Fibroblast of pulmonary artery (primary cell): ENCODE data around the gene NIN.

Source experiments
- DNase-seq: peaks from one replicate; pipeline ENCODE4 v3.0.0-alpha.2; 2010; ENCODE audit warnings: low read depth
- H3K4me3 ChIP-seq: replicated peaks from 2 replicates; pipeline ENCODE4 v1.5.1; 2011; ENCODE audit warnings: low read depth, mild to moderate bottlenecking, control low read depth, low read length, moderate library complexity
- CTCF ChIP-seq: IDR thresholded peaks from 2 replicates; pipeline ENCODE4 v1.5.1; 2011; ENCODE audit warnings: mild to moderate bottlenecking, control low read depth, low read length, inconsistent platforms; ENCODE audit errors: missing control alignments

The NIN gene

GRCh38 chr14:50806241-50806933, 24.6 kb downstream of the NIN start:
- DNase-seq = peak; percentile 32
- TF ChIP-seq CTCF = no peak
- H3K4me3 ChIP-seq = no peak overlapping the region

GRCh38 chr14:50805396-50805795, 25.6 kb downstream of the NIN start:
- DNase-seq = no peak
- no peak for TF ChIP-seq CTCF
- no peak overlapping the region for H3K4me3 ChIP-seq

- peak; percentile 77 for DNase-seq
- no peak for TF ChIP-seq CTCF
- no peak overlapping the region for H3K4me3 ChIP-seq
These were observed 26.7 kb downstream of the NIN start for GRCh38 chr14:50804181-50804721.

- no peak overlapping the region for H3K4me3 ChIP-seq
- peak; percentile 47 for DNase-seq
- no peak for TF ChIP-seq CTCF
These were observed 29.3 kb downstream of the NIN start for GRCh38 chr14:50801706-50802105.

- peak; percentile 15 for DNase-seq
- no peak for TF ChIP-seq CTCF
These were observed 30.9 kb downstream of the NIN start for GRCh38 chr14:50800032-50800431.

GRCh38 chr14:50798048-50798421, 32.9 kb downstream of the NIN start:
- no peak for TF ChIP-seq CTCF
- no peak for DNase-seq
- H3K4me3 ChIP-seq = no peak overlapping the region

More at GRCh38 chr14:50800032-50800431, 30.9 kb downstream of the NIN start:
- H3K4me3 ChIP-seq = no peak overlapping the region
